ENCODE results near the gene MED9. TPM values are rescaled to one million over a fixed set of nuclear protein-coding genes. Genes with fewer than 3 reads are reported as not detected.

Gene MED9
- total and polyA plus RNA-seq, 2 of the 8 experiments (the other 6 are each of a cell fraction or from before 2014, with no cell fraction given): 15.8 to 19.7 TPM

DNA sequence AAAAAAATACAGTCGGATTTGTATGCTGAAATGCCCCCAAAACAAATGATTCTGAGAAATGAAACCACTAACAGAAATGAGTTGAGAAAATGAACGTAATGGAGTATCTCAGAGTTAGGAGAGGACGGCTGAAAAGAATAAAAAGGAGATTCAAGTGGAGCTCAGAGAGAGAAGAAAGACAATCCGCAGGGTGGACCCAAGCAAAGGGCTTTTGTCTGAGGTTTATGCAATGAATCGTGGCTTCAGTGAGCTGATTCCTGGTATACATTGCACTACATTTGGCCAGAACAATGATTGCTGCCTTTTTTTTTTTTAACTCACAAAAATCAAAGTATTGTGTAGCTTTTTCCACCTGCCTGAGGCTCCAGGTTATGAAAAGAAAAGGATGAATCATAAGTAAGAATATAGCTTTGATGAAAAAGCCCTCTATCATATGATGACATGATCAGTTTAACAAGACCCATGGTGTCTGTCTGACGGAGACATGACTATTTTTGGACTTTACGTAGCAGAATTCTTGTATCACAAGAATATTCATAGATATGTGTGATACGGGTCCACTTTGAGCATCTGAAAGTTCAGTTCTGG lies 4.4 kb upstream of the MED9 start:
- Histone ChIP-seq H3K4ac (replicated peaks; ENCODE audit: insufficient read length, low read depth, low read length) (no peak overlapping the region), H4K5ac (ENCODE audit: insufficient read length, low read depth, low read length) (no peak overlapping the region), H3K4me1 (replicated peaks in 1 of 4; ENCODE audit: control insufficient read depth in 3 of 4, insufficient read depth in 4 of 4, low read length in 3 of 4) (no peaks in the 10 kb centered on the region), H2BK120ac (replicated peaks; ENCODE audit: low read depth, low read length) (no peak overlapping the region), H2BK5ac (ENCODE audit: low read depth, low read length) (no peak overlapping the region), H3K23ac (ENCODE audit: insufficient read length) (no peak overlapping the region), H3K27me3 (replicated peaks in 1 of 4; ENCODE audit: control insufficient read depth in 3 of 4, extremely low read depth in 1 of 4, insufficient read depth in 3 of 4, low read length in 3 of 4) (peaks cover 0 to 4% (median 0%) of the 10 kb centered on the region in 4 experiments; a peak in 2 of 7 replicates), H2BK15ac (ENCODE audit: low read length) (no peak overlapping the region), H2AFZ (ENCODE audit: low read length) (no peak overlapping the region), H4K20me1 (replicated peaks in 1 of 2; ENCODE audit: control insufficient read depth in 1 of 2, insufficient read depth in 2 of 2, low read length in 2 of 2) (no peaks in the 10 kb centered on the region), H4K8ac (ENCODE audit: extremely low read depth, insufficient read depth, low read length) (no peak overlapping the region), H3K23me2 (ENCODE audit: low read depth, low read length) (peaks cover 3% of the 10 kb centered on the region; the same call in 1 of the 2 replicates), H2BK20ac (ENCODE audit: low read length) (no peak overlapping the region), H3K27ac (ENCODE audit: low read depth, low read length) (no peak overlapping the region), H2BK12ac (ENCODE audit: low read depth, low read length) (no peak overlapping the region), H2AK5ac (ENCODE audit: low read depth, low read length) (no peak overlapping the region), H3K14ac (ENCODE audit: insufficient read length) (no peak overlapping the region), H3K4me2 (ENCODE audit: insufficient read depth in 1 of 2, low read depth in 2 of 2, low read length in 2 of 2) (no peak overlapping the region), H3K4me3 (ENCODE audit: extremely low read depth in 1 of 4, insufficient read depth in 2 of 4, low read depth in 3 of 4, low read length in 4 of 4) (no peak overlapping the region), H3K79me2 (ENCODE audit: control insufficient read depth in 1 of 2, insufficient read depth in 2 of 2, low read length in 2 of 2) (peaks cover 0 to 4% of the 10 kb centered on the region in 2 experiments; a peak in 2 of 4 replicates), H3K9ac (replicated peaks in 1 of 4; ENCODE audit: extremely low read depth in 1 of 4, low read depth in 3 of 4, low read length in 3 of 4) (no peak overlapping the region), H3K79me1 (ENCODE audit: low read depth, low read length) (no peaks in the 10 kb centered on the region), H3K18ac (ENCODE audit: extremely low read depth, low read length) (no peak overlapping the region), H3K36me3 (ENCODE audit: control insufficient read depth in 2 of 4, insufficient read depth in 4 of 4, low read length in 3 of 4) (no peaks in the 10 kb centered on the region), H3K56ac (replicated peaks; ENCODE audit: insufficient read length, low read depth, low read length) (no peak overlapping the region), H4K91ac (replicated peaks; ENCODE audit: insufficient read length, low read length) (no peak overlapping the region), H3K9me3 (ENCODE audit: insufficient read depth in 2 of 2, low read depth in 1 of 2, low read length in 1 of 2) (no peaks in the 10 kb centered on the region)
- WGBS, 2 experiments (ENCODE audit: extremely low coverage in 1 of 2, insufficient coverage in 1 of 2, insufficient read length in 1 of 2, insufficient replicate concordance in 2 of 2, low coverage in 1 of 2, low lambda C conversion rate in 2 of 2, missing lambda C conversion rate in 1 of 2): 76% methylated on average over 8 of the region's 8 CpGs; no CpG with 5 or more reads in 1 of the 2 experiments
- no peak for FAIRE-seq
- no peak for DNase-seq (ENCODE audit: low read depth in 1 of 2, low spot score in 2 of 2)
- POLR2A ChIA-PET (ENCODE audit: partially characterized antibody): interaction anchor here (0.9 kb wide), 1 partner anchor 10 kb away, joined by 4 read pairs; no protein-coding TSS in a partner anchor
- CTCF ChIA-PET (ENCODE audit: partially characterized antibody): interaction anchor here (0.6 to 1.9 kb wide), 5 partner anchors 9 to 775 kb away, joined by 3 to 6 read pairs (median 3); no protein-coding TSS in a partner anchor
- no peak for TF ChIP-seq CBX5 (IDR thresholded peaks at IDR 0.05; ENCODE audit: low read depth, low read length)
- TF ChIP-seq, protein P1, sequence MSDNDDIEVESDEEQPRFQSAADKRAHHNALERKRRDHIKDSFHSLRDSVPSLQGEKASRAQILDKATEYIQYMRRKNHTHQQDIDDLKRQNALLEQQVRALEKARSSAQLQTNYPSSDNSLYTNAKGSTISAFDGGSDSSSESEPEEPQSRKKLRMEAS (IDR thresholded peaks at IDR 0.05): no peak
- TF ChIP-seq JUND (IDR thresholded peaks at IDR 0.05; ENCODE audit: low read length): no peak
- no peak for TF ChIP-seq SRF (IDR thresholded peaks at IDR 0.05; ENCODE audit: low read depth, low read length)
- no peak for TF ChIP-seq SUZ12 (IDR thresholded peaks at IDR 0.05; ENCODE audit: low read length)
- TF ChIP-seq YY1 (IDR thresholded peaks at IDR 0.05; ENCODE audit: low read depth, low read length): no peak
- no peak for TF ChIP-seq SIX5 (IDR thresholded peaks at IDR 0.05; ENCODE audit: low read depth, low read length)
- TF ChIP-seq RFX5 (IDR thresholded peaks at IDR 0.05; ENCODE audit: borderline replicate concordance, low read depth, low read length): no peak
- TF ChIP-seq, protein P2, sequence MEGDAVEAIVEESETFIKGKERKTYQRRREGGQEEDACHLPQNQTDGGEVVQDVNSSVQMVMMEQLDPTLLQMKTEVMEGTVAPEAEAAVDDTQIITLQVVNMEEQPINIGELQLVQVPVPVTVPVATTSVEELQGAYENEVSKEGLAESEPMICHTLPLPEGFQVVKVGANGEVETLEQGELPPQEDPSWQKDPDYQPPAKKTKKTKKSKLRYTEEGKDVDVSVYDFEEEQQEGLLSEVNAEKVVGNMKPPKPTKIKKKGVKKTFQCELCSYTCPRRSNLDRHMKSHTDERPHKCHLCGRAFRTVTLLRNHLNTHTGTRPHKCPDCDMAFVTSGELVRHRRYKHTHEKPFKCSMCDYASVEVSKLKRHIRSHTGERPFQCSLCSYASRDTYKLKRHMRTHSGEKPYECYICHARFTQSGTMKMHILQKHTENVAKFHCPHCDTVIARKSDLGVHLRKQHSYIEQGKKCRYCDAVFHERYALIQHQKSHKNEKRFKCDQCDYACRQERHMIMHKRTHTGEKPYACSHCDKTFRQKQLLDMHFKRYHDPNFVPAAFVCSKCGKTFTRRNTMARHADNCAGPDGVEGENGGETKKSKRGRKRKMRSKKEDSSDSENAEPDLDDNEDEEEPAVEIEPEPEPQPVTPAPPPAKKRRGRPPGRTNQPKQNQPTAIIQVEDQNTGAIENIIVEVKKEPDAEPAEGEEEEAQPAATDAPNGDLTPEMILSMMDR (IDR thresholded peaks at IDR 0.05; ENCODE audit: control extremely low read depth in 1 of 3, insufficient read depth in 1 of 3, low read depth in 1 of 3, low read length in 3 of 3): no peak
- no peak for TF ChIP-seq POLR2A (IDR thresholded peaks at IDR 0.05; ENCODE audit: control extremely low read depth in 1 of 2, low read depth in 2 of 2, low read length in 2 of 2)
